SIG-M5 treated with dmso at 0.1 percent for 504 hours (cell line): Measurements from ENCODE around the gene OR4N2.
"Not testable (repeated sequence)": the region's sequence is repeated elsewhere in the genome, so short reads cannot be mapped to it uniquely, and the experiment has no call there.

Experiments used
- DNase-seq: peaks from one replicate; lab custom pipeline; 2025; ENCODE audit not compliant: unreplicated experiment; lab: John Stamatoyannopoulos, UW

OR4N2 gene, protein sequence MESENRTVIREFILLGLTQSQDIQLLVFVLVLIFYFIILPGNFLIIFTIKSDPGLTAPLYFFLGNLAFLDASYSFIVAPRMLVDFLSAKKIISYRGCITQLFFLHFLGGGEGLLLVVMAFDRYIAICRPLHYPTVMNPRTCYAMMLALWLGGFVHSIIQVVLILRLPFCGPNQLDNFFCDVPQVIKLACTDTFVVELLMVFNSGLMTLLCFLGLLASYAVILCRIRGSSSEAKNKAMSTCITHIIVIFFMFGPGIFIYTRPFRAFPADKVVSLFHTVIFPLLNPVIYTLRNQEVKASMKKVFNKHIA

DNA sequence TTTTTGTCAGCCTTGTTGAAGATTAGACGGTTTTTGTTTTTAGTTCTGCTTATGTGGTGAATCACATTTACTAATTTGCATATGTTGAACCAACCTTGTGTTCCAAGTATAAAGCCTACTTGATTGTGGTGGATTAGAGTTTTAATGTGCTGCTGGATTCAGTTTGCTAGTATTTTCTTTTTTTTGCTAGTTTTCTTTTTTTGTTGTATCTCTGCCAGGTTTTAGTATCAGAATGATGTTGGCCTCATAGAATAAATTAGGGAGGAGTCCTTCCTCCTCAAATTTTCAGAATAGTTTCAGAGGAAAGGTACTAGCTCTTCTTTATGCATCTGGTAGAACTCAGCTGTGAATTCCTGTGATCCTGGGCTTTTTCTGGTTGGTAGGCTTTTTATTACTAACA, at the start of gene OR4N2:
Gene OR4N2, plus strand, starts transcription at position 301 of the 400 bp plus-strand sequence. CDS start 23,679 bp downstream, outside the sequence.
- not testable (repeated sequence) for DNase-seq

DNA sequence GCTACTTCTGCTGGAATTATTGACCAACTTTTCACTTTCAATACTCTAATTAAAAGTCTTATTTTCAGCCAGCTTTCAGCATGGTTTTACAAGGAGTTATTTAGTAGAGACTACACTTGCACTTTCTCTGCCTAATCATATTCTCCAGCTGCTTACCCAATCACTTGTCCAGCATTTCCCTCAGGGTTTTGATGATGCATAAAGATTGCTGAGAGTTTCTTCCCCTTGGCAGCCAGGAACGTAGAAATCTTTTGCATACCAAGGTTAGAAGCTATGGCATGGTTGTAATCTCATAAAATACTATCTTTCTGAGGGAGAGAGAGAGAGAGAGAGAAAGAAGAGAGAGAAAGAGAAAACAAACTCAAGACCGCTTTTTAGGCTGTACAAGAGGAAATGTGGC, 49.4 kb upstream of the OR4N2 start:
- DNase-seq: no peak

DNA sequence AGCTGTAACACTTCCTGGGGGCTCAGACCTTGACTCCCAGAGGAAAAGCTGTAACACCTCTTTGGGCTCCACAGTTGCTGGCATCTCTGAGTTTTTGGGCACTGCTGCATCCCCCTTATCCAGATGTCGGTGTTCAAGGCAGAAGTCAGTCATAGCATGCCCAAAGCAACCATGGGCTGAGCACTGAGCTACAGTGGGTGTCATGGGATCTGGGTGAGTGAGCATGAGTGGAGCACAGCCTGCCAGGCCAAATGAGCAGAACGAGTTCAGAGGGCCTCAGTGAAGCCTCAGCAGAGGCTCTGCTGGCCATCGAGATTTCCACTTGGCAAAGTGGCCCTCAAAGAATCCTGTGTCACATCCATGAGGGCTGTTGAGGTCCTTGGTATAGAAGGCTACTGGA, 32.1 kb upstream of the OR4N2 start:
- not testable (repeated sequence) for DNase-seq

DNA sequence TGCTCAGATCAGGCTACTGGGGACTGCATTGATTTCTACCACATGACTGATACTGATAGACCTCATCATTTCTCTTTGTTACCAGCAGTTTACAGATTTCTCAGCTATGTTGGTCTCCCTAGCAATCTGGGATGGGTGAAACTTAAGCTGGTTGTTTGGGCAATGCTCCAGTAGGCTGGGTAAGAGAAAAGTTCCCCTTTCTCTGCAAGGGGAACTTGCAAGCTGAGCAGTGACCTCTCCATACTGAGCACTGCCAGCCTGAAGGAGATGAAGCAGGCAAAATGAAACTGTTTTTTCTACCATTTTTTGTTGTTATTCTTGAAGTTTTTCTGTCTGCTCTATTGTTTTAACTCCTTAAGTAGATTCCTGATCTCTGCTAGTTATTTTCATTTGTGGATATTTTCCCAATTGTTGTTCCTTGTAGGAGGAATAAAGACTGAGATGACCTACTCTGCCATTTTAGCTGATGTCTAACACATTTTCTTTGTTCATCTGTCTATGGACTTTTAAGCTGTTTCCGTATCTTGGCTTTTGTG, 31.6 kb upstream of the OR4N2 start:
- peak; percentile 59 for DNase-seq

DNA sequence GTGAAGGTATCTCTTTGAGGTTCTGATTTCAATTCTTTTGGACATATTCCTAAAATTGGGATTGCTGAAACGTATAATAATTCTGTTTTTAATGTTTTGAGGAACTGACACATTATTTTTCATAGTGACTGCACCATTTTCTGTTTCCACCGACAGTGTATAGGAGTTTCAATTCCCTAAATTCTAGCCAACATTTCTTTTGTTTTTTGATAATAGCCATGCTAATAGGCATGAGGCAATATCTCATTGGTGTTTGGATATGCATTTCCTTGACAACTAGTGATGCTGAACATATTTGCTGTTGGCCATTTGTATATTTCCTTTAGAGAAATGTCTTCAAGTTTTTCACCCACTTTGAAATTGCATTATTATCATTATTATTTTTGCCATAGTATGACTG, 31.1 kb upstream of the OR4N2 start:
- DNase-seq: peak; percentile 81

DNA sequence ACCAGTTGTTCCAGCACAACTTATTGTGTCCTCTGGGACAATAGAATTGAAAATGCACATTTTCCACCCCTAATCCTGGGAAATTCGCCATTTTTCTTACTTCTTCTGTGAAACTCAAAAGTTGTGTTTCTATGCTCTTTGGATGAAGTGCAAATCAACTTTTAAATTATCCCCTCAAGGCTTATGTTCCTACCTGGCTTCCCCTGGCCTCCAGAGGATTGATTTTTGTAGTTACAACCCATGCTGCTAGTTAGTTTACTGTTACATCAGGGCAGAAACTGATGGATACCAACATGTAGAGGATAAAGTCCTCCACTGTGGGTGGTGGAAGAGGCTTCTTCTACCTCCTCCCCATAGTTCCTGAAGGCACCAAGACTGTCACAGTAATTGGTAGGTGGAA, 30.4 kb upstream of the OR4N2 start, which contains the start of gene OR4M1:
Gene OR4M1, plus strand, starts transcription at position 301 of the 400 bp plus-strand sequence. CDS start 6,819 bp downstream, outside the sequence.
- DNase-seq: not testable (repeated sequence)

DNA sequence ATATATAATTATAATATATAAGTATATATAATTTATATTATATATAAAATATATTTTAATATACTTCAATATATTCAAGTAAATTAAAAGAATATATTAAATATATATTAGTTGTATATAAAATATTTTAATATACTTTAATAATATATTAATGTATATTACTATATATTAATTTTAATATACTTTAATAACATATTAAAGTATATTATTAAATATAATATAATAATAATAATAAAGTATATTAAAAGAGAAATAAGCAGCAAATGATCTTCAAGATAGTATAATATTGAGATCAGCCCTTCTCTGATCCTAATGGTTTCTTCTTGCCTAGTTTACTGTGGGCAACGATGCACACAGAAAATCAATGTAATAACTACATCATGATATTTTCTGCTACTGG, 28.0 kb upstream of the OR4N2 start:
- no peak for DNase-seq

DNA sequence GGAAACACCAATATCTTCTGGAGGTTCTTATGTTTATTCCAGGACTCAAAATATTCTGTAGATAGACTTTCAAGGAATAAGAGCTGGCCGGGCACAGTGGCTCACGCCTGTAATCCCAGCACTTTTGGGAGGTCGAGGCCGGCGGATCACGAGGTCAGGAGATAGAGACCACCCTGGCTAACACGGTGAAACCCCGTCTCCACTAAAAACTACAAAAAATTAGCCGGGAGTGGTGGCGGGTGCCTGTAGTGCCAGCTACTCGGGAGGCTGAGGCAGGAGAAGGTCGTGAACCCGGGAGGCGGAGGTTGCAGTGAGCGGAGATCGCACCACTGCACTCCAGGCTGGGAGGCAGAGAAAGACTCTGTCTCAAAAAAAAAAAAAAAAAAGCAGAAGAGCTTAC, 17.7 kb upstream of the OR4N2 start:
- DNase-seq: not testable (repeated sequence)

DNA sequence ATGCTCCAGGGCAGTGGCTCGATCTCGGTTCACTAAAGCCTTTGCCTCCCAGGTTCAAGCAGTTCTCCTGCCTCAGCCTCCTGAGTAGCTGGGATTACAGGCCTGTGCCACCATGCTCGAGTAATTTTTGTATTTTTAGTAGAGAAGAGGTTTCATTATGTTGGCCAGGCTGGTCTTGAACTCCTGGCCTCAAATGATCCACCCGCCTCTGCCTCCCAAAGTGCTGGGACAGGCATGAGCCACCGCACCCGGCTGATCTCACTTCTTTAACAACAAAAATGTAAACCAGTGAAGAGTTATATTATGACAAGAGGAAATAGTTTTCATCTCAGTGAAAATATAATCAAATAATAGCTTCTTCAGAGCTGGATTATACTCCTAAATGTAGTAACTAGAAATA, 16.3 kb upstream of the OR4N2 start:
- not testable (repeated sequence) for DNase-seq

DNA sequence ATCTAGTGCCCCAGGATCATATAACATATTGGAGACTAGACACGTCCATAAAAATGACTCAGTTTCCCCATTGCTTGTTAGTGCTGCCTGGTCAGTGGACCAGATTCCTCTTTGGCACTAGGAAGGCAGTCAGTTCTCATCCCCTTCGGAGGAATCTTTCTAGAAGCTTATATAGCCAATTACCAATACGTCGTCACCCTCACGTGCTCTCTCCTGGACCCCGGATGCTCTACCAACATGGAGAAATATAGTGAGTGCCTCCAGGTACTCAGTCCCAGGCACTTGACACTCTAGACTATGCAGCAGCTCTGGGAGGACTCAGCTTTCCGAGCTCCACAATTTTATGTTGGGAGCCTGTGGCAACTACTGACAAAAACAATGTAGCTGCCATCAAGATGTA, 15.4 kb upstream of the OR4N2 start:
- not testable (repeated sequence) for DNase-seq

DNA sequence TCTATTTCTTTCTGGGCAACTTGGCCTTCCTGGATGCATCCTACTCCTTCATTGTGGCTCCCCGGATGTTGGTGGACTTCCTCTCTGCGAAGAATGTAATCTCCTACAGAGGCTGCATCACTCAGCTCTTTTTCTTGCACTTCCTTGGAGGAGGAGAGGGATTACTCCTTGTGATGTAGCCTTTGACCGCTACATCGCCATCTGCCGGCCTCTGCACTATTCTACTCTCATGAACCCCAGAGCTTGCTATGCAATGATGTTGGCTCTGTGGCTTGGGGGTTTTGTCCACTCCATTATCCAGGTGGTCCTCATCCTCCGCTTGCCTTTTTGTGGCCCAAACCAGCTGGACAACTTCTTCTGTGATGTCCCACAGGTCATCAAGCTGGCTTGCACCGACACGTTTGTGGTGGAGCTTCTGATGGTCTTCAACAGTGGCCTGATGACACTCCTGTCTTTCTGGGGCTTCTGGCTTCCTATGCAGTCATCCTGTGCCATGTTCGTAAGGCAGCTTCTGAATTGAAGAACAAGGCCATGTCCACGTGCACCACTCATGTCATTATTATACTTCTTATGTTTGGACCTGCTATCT, 7.0 kb upstream of the OR4N2 start:
- not testable (repeated sequence) for DNase-seq

DNA sequence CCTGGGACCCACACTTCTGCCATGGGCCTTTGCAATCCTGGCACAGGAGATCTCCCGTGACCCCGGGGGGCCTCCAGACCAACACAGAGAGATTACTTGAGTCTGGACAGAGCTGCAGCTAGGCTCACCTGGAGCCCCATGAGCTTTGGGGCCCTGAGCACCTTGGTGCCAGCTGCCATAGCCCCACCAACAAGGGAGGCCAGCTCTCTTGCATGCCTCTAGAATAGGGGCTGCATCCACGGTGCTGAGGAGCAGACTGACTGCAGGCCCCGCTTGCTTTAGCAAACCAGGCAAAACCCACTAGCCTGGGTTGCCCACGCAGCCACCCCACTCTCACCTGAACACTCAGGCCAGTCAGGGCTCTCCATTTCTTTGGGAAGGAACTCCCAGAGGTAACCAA, 3.7 kb upstream of the OR4N2 start:
- no peak for DNase-seq

DNA sequence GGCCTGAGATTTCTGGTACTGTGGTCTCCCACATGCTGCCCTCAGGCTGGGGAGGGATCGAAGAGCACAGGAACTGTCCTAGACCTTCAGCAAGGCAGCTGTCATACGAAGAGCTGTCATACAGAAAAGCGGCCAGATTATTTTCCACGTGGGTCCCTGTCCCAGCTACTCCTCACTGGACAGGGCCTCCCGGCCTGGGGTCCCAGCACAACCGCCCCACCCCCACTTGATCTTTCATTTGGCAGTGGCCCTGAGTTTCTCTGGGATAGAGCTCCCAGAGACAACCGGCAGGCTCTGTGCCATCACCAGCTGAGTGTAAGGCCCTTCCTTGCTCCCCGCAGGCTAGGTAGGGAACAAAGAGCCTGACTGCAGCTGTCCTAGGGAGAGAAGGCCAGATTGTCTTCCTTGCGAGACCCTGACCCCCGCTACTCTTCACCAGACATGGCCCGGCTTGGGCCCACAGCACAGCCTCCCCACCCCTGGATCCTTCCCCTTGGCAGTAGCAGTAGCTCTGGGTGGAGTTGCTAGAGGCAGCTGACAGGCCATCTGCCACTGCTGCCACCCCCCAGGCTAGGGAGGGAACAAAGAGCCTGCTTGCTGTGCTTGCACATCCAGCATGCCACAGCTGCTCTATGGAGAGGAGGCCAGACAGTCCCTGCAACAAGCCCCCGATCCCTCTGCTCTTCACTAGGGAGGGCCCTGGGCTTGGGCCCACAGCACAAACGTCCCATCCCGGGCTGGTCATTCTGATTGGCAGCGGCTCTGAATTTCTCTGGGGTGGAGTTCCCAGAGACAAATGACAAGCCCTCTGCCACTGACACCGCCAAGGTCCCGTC, 3.1 kb upstream of the OR4N2 start:
- no peak for DNase-seq

DNA sequence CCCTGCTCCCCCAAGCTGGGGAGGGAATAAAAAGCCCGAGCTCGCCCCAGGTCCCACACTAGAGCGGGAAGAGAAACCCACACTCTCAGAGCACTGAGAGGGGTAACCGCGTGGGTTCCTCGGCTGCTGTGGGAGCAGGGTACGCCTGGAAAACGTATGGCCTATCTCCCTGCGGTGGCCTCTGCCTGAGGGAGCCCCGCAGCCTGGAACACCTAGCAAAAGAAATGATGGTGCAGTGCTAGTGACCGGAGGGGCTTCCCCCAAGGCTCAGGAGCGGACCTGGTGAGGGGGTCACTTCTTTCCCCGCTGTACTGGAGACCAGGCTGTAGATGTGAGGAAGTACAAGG, 2.5 kb upstream of the OR4N2 start:
- DNase-seq: no peak

DNA sequence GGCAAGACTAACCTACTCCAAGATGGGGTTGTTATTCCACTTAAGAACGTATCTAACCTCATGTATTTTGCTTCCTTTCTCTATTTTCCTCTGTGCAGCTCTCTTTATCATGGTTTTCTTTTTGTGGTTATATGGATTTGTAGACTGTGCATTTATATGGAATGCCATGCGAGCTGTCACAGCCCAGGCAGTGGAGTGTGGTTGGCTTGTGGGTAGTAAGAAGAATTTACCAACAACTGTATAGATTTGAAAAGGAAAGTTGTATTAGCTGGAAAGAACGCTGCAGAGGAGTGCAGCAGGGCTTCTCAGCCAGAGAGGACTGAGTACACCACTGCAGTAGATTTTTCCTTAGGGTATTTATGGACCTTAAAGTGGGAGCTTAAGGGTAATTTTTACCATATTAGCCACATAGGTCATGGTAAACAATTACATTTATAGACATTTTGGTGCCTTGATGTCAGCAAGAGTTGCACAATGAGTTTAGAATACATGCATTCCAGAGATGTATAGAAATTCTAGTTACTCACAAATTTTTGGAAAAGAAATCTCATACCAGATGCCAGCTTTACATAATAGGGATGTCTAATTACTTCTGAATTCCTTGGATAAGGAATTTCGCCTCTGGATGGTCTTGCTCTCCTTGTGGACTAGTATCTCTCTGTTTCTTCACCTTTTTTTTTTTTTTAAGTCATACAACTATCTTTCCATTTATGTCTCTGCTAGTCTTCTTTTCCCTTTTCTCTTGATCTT, 9.8 kb downstream of the OR4N2 start:
- DNase-seq: not testable (repeated sequence)

DNA sequence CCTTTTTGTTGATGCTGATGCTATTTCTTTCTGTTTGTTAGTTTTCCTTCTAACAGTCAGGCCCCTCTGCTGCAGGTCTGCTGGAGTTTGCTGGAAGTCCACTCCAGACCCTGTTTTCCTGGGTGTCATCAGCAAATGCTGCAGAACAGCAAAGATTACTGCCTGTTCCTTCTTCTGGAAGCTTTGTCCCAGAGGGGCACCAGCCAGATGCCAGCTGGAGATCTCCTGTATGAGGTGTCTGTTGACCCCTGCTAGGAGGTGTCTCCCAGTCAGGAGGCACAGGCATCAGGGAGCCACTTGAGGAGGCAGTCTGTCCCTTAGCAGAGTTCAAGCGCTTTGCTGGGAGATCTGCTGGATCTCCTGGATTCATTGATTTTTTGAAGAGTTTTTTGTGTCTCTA, 16.3 kb downstream of the OR4N2 start:
- not testable (repeated sequence) for DNase-seq

DNA sequence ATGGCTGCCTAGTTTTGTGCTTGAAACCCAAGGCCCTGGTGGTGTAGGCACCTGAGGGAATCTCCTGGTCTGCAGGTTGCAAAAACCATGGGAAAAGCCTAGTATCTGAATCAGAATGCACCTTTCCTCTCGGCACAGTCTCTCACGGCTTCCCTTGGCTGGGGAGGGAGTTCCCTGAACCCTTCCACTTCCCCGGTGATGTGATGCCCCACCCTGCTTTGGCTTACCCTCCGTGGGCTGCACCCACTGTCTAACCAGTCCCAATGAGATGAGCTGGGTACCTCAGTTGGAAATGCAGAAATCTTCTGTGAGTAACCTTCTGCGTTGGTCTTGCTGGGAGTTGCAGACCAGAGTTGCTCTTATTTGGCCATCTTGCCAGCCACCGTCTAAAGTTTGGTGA, 17.4 kb downstream of the OR4N2 start:
- DNase-seq: not testable (repeated sequence)

DNA sequence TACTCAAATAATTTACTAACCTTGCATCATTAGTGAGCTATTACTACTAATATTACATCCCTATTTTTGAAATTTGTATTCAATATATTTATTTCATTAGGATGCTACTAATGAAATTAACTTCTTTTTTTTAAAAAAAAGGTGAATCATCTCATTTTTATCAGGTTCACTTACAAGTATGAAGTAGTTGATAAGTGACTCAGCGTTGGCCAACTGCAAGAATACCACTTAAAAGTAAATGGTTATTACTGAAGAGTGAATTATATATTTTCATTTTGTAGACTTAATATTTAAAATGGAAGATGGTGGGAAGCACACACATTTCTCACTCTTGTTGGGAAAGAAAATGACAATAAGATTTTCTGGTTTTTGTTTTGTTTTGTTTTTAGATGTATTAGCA, 19.6 kb downstream of the OR4N2 start:
- no peak for DNase-seq

DNA sequence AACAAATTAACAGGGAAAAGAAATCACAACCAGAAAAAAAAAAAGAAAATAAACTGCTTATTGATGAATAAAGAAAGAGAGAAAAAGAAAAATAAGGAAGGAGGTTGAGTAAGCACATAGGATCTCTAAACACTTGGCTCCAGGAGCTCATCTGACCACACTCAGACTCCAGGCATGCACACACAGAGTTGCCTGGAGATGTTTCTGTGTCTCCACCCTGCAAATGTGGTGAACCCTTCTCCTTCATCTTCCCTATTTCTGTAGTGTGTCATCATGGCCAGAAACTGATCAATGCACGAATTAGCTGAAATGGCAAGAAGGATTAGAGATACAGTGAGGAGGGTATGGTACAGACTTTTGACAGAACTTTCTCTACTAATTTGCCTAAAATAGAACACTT, 20.2 kb downstream of the OR4N2 start:
- no peak for DNase-seq

DNA sequence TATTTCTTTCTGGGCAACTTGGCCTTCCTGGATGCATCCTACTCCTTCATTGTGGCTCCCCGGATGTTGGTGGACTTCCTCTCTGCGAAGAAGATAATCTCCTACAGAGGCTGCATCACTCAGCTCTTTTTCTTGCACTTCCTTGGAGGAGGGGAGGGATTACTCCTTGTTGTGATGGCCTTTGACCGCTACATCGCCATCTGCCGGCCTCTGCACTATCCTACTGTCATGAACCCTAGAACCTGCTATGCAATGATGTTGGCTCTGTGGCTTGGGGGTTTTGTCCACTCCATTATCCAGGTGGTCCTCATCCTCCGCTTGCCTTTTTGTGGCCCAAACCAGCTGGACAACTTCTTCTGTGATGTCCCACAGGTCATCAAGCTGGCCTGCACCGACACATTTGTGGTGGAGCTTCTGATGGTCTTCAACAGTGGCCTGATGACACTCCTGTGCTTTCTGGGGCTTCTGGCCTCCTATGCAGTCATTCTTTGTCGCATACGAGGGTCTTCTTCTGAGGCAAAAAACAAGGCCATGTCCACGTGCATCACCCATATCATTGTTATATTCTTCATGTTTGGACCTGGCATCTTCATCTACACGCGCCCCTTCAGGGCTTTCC, 24.2 kb downstream of the OR4N2 start:
- not testable (repeated sequence) for DNase-seq
